Activated CD8-positive, alpha-beta memory T cell treated with anti-CD3 and anti-CD28 coated beads, Interleukin-2, amount 50 U/mL, for 48 hours (primary cell): Measurements from ENCODE around the gene NOTCH1.

Source experiments
- DNase-seq: peaks from one replicate; pipeline ENCODE4 v3.0.0-alpha.2; 2020

The NOTCH1 gene

GRCh38 chr9:136531186-136531903 lies 14.5 kb downstream of the NOTCH1 start:
- DNase-seq, result no peak

- DNase-seq, result no peak
Measured at GRCh38 chr9:136530461-136531089, 15.3 kb downstream of the NOTCH1 start.

- DNase-seq, result no peak
Measured at GRCh38 chr9:136529516-136530460, 16.1 kb downstream of the NOTCH1 start.

GRCh38 chr9:136528716-136529341 lies 17.0 kb downstream of the NOTCH1 start:
- DNase-seq, result no peak

GRCh38 chr9:136527721-136528710 lies 17.8 kb downstream of the NOTCH1 start:
- no peak for DNase-seq

GRCh38 chr9:136527131-136527530 lies 18.7 kb downstream of the NOTCH1 start:
- DNase-seq, result no peak

GRCh38 chr9:136526625-136527066 lies 19.2 kb downstream of the NOTCH1 start:
- DNase-seq, result no peak

GRCh38 chr9:136525841-136526499 lies 19.9 kb downstream of the NOTCH1 start:
- DNase-seq, result no peak

- DNase-seq, result no peak
Measured at GRCh38 chr9:136525207-136525606, 20.6 kb downstream of the NOTCH1 start.

- no peak for DNase-seq
Measured at GRCh38 chr9:136522314-136523237, 23.3 kb downstream of the NOTCH1 start.

GRCh38 chr9:136521537-136521936 lies 24.3 kb downstream of the NOTCH1 start:
- DNase-seq, result no peak

GRCh38 chr9:136520053-136520540 lies 25.8 kb downstream of the NOTCH1 start:
- DNase-seq, result no peak

GRCh38 chr9:136519263-136520052 lies 26.4 kb downstream of the NOTCH1 start:
- no peak for DNase-seq

GRCh38 chr9:136518623-136519022 lies 27.2 kb downstream of the NOTCH1 start:
- no peak for DNase-seq

GRCh38 chr9:136517950-136518349 lies 27.9 kb downstream of the NOTCH1 start:
- DNase-seq, result no peak

GRCh38 chr9:136517012-136517743 lies 28.7 kb downstream of the NOTCH1 start:
- no peak for DNase-seq

GRCh38 chr9:136516191-136516654 lies 29.6 kb downstream of the NOTCH1 start:
- DNase-seq, result no peak

GRCh38 chr9:136515276-136515675 lies 30.6 kb downstream of the NOTCH1 start:
- no peak for DNase-seq
